GM21717 (cell line): ENCODE data around the gene TMEM225.
"Not testable (repeated sequence)": the region's sequence is repeated elsewhere in the genome, so short reads cannot be mapped to it uniquely, and the experiment has no call there.

ENCODE experiments used
- ATAC-seq: cut with Tn5 transposase; IDR thresholded peaks from one replicate; pipeline ENCODE4 v1.9.1; 2021; ENCODE audit warnings: mild to moderate bottlenecking, moderate library complexity; ENCODE audit not compliant: unreplicated experiment

TMEM225 gene, protein sequence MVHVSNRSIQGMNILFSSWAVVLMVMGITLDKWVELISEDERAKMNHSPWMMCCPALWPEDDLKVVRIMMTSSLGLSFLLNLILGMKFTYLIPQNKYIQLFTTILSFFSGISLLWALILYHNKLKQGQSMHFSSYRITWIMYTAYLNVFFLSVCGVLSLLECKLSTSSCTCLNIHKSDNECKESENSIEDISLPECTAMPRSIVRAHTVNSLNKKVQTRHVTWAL

GRCh38 chr11:123885570-123885969 lies at the start of gene TMEM225:
Gene TMEM225, minus strand, starts transcription at chr11:123885670. Its CDS starts 245 bp downstream, at chr11:123885425.
- no peak for ATAC-seq

DNA sequence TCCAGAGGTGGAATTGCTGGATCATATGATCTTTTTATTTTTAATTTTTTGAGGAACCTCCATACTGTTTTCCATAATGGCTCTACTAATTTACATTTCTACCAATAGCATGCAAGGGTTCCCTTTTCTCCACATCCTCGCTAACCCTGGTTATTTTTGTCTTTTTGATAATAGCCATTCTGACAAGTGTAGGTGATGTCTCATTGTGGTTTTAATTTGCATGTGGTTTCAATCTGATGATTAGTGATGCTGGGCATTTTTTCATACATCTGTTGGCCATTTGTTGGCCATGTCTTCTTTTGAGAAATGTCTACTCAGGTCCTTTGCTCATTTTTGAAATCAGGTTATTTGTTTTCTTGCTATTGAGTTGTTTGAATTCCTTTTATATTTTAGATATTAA lies 38.6 kb upstream of the TMEM225 start:
- ATAC-seq = no peak

DNA sequence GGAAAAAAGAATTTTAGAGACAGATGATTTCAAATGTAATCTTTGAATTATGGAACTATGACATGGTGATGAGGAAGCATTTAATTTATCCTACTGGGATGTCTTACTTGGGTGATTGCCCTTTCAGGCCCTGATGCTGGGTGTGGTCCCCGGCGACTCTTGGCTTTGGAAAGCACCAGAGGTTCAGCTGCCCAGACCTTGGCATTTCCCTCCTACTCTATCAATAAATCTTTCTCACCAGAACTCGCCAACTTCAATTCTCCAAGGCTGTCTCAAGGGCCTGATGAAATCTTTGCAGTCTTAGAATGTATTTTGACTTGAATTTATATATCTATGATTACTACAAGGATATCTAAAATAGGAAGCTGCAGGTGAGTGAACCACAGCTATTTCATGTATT lies 35.5 kb upstream of the TMEM225 start:
- no peak for ATAC-seq

GRCh38 chr11:123905826-123906225 lies 20.4 kb upstream of the TMEM225 start:
- ATAC-seq = no peak

GRCh38 chr11:123904932-123905331 lies 19.5 kb upstream of the TMEM225 start:
- no peak for ATAC-seq

DNA sequence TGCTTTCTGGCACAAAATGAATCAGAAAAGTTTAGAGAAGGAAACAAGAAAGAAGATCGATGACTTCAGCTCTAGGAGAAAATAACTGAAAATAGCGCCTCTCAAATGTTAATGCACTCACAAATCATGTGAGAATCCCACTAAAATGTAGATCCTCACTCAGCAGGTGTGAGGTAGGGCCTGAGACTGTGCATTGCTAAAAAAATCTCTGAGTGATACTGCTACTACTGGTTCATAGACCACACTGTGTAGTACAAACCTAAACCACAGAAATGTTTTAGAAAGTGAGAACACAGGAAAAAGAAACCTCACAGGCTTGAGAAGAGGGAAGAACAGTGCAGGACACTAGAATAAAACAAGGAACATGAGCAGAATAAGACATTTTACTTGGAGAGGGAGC lies 18.5 kb upstream of the TMEM225 start:
- peak; percentile 83 for ATAC-seq

GRCh38 chr11:123901867-123902266 lies 16.4 kb upstream of the TMEM225 start, which contains the start of gene OR8D4:
Gene OR8D4, plus strand, starts transcription at chr11:123902167. Its CDS starts 4,265 bp downstream, at chr11:123906432.
- no peak for ATAC-seq

GRCh38 chr11:123899792-123900191 lies 14.3 kb upstream of the TMEM225 start:
- ATAC-seq = no peak

GRCh38 chr11:123892031-123892430 lies 6.6 kb upstream of the TMEM225 start:
- ATAC-seq = no peak

DNA sequence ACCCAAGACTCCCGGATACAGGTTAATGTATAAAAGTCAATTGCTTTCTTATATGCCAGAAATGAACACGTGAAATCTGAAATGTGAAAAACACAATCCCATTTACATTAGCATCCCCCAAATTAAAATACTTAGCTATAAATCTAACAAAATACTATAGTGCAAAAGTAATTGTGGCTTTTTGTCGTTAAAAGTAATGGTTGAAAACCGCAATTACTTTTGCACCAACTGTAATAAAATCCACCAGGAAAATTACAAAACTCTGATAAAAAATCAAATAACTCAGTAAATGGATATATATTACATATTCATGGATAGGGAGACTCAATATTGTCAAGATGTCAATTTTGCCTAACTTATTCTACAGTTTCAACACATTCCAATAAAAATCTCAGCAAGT lies 4.6 kb downstream of the TMEM225 start:
- no peak for ATAC-seq

- not testable (repeated sequence) for ATAC-seq
Measured at GRCh38 chr11:123867795-123868194, 17.7 kb downstream of the TMEM225 start.

GRCh38 chr11:123865293-123865692 lies 20.2 kb downstream of the TMEM225 start:
- ATAC-seq = not testable (repeated sequence)

DNA sequence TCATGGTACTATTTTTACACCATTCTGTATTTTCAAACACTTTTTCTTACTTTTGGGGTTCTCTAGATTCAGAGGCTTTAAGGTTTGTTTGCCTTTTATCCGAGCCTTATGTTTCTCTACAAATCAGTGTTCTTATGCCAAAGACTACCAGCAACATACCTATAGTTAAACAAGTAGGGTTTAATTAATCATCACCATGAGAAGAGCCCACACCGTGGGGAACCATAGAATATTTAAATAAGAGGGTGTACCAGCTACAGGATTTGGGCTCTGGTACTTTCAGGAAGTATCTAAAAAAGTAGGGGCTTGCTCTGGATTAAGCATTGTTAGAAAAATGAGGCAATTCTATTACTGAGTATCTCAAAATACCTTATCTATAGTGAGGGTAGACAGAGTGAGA lies 25.7 kb downstream of the TMEM225 start:
- ATAC-seq = no peak

DNA sequence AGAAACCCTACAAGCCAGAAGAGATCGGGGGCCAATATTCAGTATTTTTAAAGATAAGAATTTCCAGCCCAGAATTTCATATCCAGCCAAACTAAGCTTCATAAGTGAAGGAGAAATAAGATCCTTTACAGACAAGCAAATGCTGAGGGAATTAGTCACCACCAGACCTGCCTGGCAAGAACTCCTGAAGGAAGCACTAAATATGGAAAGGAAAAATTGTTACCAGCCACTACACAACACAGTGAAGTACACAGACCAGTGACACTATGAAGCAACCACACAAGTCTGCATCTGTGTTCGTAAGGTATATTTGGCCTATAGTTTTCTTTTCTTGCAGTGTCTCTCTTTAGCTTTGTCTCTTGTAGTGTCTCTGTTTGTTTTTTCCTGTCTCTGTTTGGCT lies 29.0 kb downstream of the TMEM225 start:
- no peak for ATAC-seq

DNA sequence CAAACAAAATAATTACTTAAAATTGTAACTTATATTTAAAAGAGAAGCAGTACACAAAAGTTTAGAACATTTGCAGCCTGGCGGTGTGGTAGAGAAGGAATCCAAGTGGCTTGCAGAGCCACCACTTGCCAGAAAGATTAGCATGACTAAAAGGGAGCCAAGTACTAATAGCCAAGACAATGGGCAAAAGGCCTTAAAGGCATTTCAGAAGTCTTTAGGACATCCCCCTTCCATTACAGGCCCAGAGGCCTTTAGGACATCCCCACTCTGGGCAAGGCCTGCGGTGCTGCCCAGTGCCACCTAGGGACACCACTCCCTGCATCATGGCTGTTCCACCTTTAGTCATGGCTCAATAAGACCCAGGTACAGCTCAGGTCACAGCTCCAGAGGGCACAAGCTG lies 32.4 kb downstream of the TMEM225 start:
- no peak for ATAC-seq

DNA sequence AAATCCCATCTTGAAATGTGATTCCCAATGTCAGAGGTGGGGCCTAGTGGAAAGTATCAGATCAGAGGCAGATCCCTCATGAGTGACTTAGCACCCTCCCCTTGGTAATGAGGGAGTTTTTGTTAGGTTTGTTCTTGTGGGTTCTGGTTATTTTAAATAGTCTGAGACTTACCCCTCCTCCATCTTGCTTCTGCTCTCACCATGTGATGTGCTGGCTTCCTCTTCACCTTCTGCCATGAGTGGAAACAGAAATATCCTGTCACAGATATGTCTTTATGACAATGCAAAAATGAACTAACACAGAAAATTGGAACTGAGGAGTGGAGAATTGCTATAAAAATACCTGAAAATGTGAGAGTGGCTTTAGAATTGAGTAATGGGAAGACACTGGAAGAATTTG lies 33.1 kb downstream of the TMEM225 start:
- no peak for ATAC-seq

DNA sequence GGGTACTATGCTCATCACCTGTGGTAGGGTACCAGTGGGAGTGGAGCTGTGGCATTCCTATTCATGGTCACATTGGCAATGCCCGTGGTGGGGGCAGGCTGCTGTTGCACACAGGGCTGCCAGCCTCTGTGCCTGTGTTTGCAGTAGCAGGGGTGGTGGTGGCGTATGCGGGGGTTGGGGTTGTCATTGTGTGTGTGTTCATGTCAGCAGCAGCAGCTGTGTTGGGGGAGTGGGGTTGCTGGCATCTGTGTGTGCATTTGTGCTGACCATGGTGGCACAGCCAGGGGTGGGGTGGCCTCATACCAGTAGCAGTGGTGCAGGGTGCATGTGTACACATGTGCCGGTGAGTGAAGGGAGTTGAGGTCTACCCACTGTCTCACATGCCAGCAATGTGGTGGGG lies 34.4 kb downstream of the TMEM225 start:
- no peak for ATAC-seq

DNA sequence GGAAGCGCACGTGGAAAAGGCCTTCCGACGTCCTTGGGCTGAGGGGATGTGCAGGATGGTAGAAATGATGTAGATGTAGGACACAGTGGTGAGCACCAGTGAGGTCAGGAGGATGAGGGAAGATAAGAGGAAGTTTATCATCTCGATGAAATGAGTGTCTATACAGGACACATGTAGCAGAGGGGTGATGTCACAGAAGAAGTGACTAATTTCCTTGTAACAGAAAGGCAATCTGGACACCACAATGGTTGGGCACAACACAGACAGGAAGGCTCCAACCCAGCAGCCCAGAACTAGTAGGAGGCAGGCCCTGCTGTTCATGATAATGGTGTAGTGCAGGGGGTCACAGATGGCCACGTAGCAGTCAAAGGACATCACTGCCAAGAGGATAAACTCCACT lies 44.3 kb downstream of the TMEM225 start:
- no peak for ATAC-seq

- no peak for ATAC-seq
Measured at GRCh38 chr11:123839131-123839530, 46.3 kb downstream of the TMEM225 start.

GRCh38 chr11:123838659-123839058 lies 46.8 kb downstream of the TMEM225 start:
- ATAC-seq = no peak

DNA sequence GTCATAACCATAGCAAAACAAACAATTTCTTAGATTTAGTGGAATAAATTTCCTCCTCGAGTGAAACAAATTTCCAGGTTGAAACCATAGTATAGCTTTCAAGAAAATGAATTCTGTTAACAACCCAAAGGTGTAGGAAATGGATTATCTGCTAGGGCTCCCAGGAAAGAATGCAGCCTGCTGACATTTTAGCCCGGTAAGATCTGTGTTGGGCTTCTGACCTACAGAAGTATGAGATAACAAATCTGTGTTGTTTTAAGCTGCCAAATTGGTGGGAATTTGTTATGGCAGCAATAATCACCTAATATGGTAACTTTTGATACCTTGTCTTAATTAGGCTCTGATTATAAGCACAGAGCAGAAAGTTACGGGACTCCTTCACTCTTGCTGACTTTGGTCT lies 47.3 kb downstream of the TMEM225 start:
- ATAC-seq = no peak

DNA sequence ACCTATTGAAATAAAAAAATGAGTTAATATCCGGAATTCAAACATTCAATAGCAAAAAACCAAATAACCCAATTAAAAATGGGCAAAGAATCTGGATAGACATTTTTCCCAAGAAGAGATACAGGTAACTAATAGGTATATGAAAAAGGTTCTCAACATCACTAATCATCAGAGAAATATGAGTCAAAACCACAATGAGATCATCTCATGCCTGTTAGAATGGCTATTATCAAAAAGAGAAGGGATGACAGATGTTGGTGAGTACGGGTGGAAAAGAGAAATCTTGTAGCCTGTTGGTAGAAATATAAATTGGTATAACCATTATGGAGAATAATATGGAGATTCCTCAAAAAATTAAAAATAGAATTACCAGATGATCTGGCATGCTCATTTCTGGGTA lies 52.4 kb downstream of the TMEM225 start:
- no peak for ATAC-seq
